ENCODE measurements around the gene NFKB2. TPM values are rescaled to one million over a fixed set of nuclear protein-coding genes. Genes with fewer than 3 reads are reported as not detected.

NFKB2 gene
- total and polyA plus RNA-seq, 2 donors (not counting 1 experiment from before 2014, with no cell fraction given): 7.6 to 23.3 TPM

DNA sequence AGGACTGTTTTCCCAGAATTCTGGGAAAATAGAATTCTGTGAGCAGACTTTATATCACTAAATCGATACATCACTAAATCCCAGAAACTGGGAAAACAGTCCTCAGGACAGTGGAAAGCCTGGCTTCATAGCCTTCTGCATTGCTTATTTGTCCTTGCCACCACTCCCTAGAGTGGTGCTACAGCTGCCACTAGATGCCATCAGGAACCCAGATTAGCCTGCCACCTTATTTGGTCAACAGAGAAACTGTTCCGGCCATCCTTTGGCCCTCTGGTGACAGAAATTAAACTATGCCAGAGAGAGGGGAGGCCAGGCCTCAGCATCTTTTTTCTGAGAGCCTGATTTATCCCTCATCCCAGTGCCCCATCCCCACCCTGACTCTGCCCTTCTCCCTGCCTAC, 19.6 kb upstream of the NFKB2 start:
- no peak overlapping the region for H3K9ac ChIP-seq (ENCODE audit: insufficient read depth, low read length)
- H3K27me3 ChIP-seq (ENCODE audit: control insufficient read depth, insufficient read depth, low read length): no peaks in the 10 kb centered on the region
- no peak overlapping the region for H3K4me2 ChIP-seq (ENCODE audit: extremely low read depth, insufficient read depth, low read length)
- no peaks in the 10 kb centered on the region for H3K9me3 ChIP-seq (ENCODE audit: control insufficient read depth, insufficient read depth, low read depth, low read length)
- no peak overlapping the region for H3K27ac ChIP-seq (ENCODE audit: insufficient read depth, low read length)
- peaks cover 25% of the 10 kb centered on the region for H3K36me3 ChIP-seq (ENCODE audit: control insufficient read depth, insufficient read depth, low read length)
- H3K4me3 ChIP-seq (replicated peaks in 1 of 4; ENCODE audit: control extremely low read depth in 1 of 4, insufficient read depth in 1 of 4, low read depth in 3 of 4, low read length in 4 of 4): no peak overlapping the region
- H3K4me1 ChIP-seq (ENCODE audit: control insufficient read depth, extremely low read depth, insufficient read depth, low read length): no peaks in the 10 kb centered on the region
- no peak for TF ChIP-seq EZH2 (IDR thresholded peaks at IDR 0.05; ENCODE audit: low read length, missing control alignments)
- TF ChIP-seq, protein P1, sequence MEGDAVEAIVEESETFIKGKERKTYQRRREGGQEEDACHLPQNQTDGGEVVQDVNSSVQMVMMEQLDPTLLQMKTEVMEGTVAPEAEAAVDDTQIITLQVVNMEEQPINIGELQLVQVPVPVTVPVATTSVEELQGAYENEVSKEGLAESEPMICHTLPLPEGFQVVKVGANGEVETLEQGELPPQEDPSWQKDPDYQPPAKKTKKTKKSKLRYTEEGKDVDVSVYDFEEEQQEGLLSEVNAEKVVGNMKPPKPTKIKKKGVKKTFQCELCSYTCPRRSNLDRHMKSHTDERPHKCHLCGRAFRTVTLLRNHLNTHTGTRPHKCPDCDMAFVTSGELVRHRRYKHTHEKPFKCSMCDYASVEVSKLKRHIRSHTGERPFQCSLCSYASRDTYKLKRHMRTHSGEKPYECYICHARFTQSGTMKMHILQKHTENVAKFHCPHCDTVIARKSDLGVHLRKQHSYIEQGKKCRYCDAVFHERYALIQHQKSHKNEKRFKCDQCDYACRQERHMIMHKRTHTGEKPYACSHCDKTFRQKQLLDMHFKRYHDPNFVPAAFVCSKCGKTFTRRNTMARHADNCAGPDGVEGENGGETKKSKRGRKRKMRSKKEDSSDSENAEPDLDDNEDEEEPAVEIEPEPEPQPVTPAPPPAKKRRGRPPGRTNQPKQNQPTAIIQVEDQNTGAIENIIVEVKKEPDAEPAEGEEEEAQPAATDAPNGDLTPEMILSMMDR (conservative IDR thresholded peaks at IDR 0.05 in 1 of 2, IDR thresholded peaks at IDR 0.05 in 1 of 2; ENCODE audit: low read depth in 1 of 2, low read length in 2 of 2): no peak
- DNase-seq (ENCODE audit: low read depth in 2 of 2): no peak
- no peak overlapping the region for H2AFZ ChIP-seq (ENCODE audit: low read length)
- no peaks in the 10 kb centered on the region for H4K20me1 ChIP-seq (ENCODE audit: control insufficient read depth, extremely low read depth, insufficient read depth, low read length)
- no peaks in the 10 kb centered on the region for H3K79me2 ChIP-seq (ENCODE audit: control insufficient read depth, insufficient read depth, low read length)

GRCh38 chr10:102376901-102377300, 18.6 kb upstream of the NFKB2 start:
- Histone ChIP-seq H3K79me2 (ENCODE audit: control insufficient read depth, insufficient read depth, low read length) (no peaks in the 10 kb centered on the region), H3K27me3 (ENCODE audit: control insufficient read depth, insufficient read depth, low read length) (no peaks in the 10 kb centered on the region), H3K36me3 (ENCODE audit: control insufficient read depth, insufficient read depth, low read length) (peaks cover 26% of the 10 kb centered on the region), H4K20me1 (ENCODE audit: control insufficient read depth, extremely low read depth, insufficient read depth, low read length) (no peaks in the 10 kb centered on the region), H3K4me1 (ENCODE audit: control insufficient read depth, extremely low read depth, insufficient read depth, low read length) (no peaks in the 10 kb centered on the region), H3K27ac (ENCODE audit: insufficient read depth, low read length) (no peak overlapping the region), H2AFZ (ENCODE audit: low read length) (no peak overlapping the region), H3K9me3 (ENCODE audit: control insufficient read depth, insufficient read depth, low read depth, low read length) (no peaks in the 10 kb centered on the region), H3K4me3 (replicated peaks in 1 of 4; ENCODE audit: control extremely low read depth in 1 of 4, insufficient read depth in 1 of 4, low read depth in 3 of 4, low read length in 4 of 4) (no peak overlapping the region), H3K9ac (ENCODE audit: insufficient read depth, low read length) (no peak overlapping the region), H3K4me2 (ENCODE audit: extremely low read depth, insufficient read depth, low read length) (no peak overlapping the region)
- no peak for DNase-seq (ENCODE audit: low read depth in 2 of 2)
- TF ChIP-seq EZH2 (IDR thresholded peaks at IDR 0.05; ENCODE audit: low read length, missing control alignments): no peak
- TF ChIP-seq, protein P1 (conservative IDR thresholded peaks at IDR 0.05 in 1 of 2, IDR thresholded peaks at IDR 0.05 in 1 of 2; ENCODE audit: low read depth in 1 of 2, low read length in 2 of 2): no peak

- no peaks in the 10 kb centered on the region for H3K27me3 ChIP-seq (ENCODE audit: control insufficient read depth, insufficient read depth, low read length)
- DNase-seq (ENCODE audit: low read depth in 2 of 2): no peak
- no peaks in the 10 kb centered on the region for H3K9me3 ChIP-seq (ENCODE audit: control insufficient read depth, insufficient read depth, low read depth, low read length)
- TF ChIP-seq, protein P1 (conservative IDR thresholded peaks at IDR 0.05 in 1 of 2, IDR thresholded peaks at IDR 0.05 in 1 of 2; ENCODE audit: low read depth in 1 of 2, low read length in 2 of 2): no peak
- no peak for TF ChIP-seq EZH2 (IDR thresholded peaks at IDR 0.05; ENCODE audit: low read length, missing control alignments)
- H3K79me2 ChIP-seq (ENCODE audit: control insufficient read depth, insufficient read depth, low read length): no peaks in the 10 kb centered on the region
- no peak overlapping the region for H2AFZ ChIP-seq (ENCODE audit: low read length)
- H3K36me3 ChIP-seq (ENCODE audit: control insufficient read depth, insufficient read depth, low read length): peaks cover 31% of the 10 kb centered on the region
- no peak overlapping the region for H3K4me3 ChIP-seq (replicated peaks in 1 of 4; ENCODE audit: control extremely low read depth in 1 of 4, insufficient read depth in 1 of 4, low read depth in 3 of 4, low read length in 4 of 4)
- no peaks in the 10 kb centered on the region for H3K4me1 ChIP-seq (ENCODE audit: control insufficient read depth, extremely low read depth, insufficient read depth, low read length)
- no peak overlapping the region for H3K4me2 ChIP-seq (ENCODE audit: extremely low read depth, insufficient read depth, low read length)
- H4K20me1 ChIP-seq (ENCODE audit: control insufficient read depth, extremely low read depth, insufficient read depth, low read length): no peaks in the 10 kb centered on the region
- no peak overlapping the region for H3K27ac ChIP-seq (ENCODE audit: insufficient read depth, low read length)
- no peak overlapping the region for H3K9ac ChIP-seq (ENCODE audit: insufficient read depth, low read length)
These were observed 16.1 kb upstream of the NFKB2 start for GRCh38 chr10:102379383-102379782.

Measured in fibroblast of lung (primary cell).